ENCODE measurements around the gene PRDM10. TPM values are rescaled to one million over a fixed set of nuclear protein-coding genes. Genes with fewer than 3 reads are reported as not detected.
A peak's percentile ranks its signal among the peaks of the same experiment; 100 is the strongest.

Gene PRDM10
- total and polyA plus RNA-seq, 2 experiments from 2014 or later, result 4.1 to 12.0 TPM

- DNase-seq (ENCODE audit: low read depth in 1 of 2, low spot score in 1 of 2), result no peak
- TF ChIP-seq, protein P1, sequence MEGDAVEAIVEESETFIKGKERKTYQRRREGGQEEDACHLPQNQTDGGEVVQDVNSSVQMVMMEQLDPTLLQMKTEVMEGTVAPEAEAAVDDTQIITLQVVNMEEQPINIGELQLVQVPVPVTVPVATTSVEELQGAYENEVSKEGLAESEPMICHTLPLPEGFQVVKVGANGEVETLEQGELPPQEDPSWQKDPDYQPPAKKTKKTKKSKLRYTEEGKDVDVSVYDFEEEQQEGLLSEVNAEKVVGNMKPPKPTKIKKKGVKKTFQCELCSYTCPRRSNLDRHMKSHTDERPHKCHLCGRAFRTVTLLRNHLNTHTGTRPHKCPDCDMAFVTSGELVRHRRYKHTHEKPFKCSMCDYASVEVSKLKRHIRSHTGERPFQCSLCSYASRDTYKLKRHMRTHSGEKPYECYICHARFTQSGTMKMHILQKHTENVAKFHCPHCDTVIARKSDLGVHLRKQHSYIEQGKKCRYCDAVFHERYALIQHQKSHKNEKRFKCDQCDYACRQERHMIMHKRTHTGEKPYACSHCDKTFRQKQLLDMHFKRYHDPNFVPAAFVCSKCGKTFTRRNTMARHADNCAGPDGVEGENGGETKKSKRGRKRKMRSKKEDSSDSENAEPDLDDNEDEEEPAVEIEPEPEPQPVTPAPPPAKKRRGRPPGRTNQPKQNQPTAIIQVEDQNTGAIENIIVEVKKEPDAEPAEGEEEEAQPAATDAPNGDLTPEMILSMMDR (IDR thresholded peaks at IDR 0.05; ENCODE audit: low read depth, low read length), result no peak
- H3K4me3 ChIP-seq, result no peak overlapping the region
Observed at GRCh38 chr11:129969920-129970319, 32.7 kb downstream of the PRDM10 start.

GRCh38 chr11:129968591-129969419 is 33.8 kb downstream of the PRDM10 start:
- H3K4me3 ChIP-seq, result no peak overlapping the region
- no peaks in the 10 kb centered on the region for H3K36me3 ChIP-seq
- no peak overlapping the region for H3K27ac ChIP-seq
- TF ChIP-seq, protein P1 (IDR thresholded peaks at IDR 0.05; ENCODE audit: low read depth, low read length), result no peak
- H3K9me3 ChIP-seq (ENCODE audit: low read depth), result no peaks in the 10 kb centered on the region
- DNase-seq (ENCODE audit: low read depth in 1 of 2, low spot score in 1 of 2), result no peak
- no peaks in the 10 kb centered on the region for H3K27me3 ChIP-seq
- peaks cover 10% of the 10 kb centered on the region for H3K4me1 ChIP-seq (ENCODE audit: low read depth)

More at GRCh38 chr11:129969920-129970319, 32.7 kb downstream of the PRDM10 start:
- no peaks in the 10 kb centered on the region for H3K27me3 ChIP-seq
- H3K4me1 ChIP-seq (ENCODE audit: low read depth), result peaks cover 10% of the 10 kb centered on the region
- no peaks in the 10 kb centered on the region for H3K36me3 ChIP-seq
- H3K27ac ChIP-seq, result no peak overlapping the region
- no peaks in the 10 kb centered on the region for H3K9me3 ChIP-seq (ENCODE audit: low read depth)

GRCh38 chr11:129967996-129968395 is 34.6 kb downstream of the PRDM10 start:
- Histone ChIP-seq H3K36me3 (no peaks in the 10 kb centered on the region), H3K4me3 (no peak overlapping the region), H3K4me1 (ENCODE audit: low read depth) (peaks cover 4% of the 10 kb centered on the region), H3K27ac (no peak overlapping the region), H3K27me3 (no peaks in the 10 kb centered on the region), H3K9me3 (ENCODE audit: low read depth) (no peaks in the 10 kb centered on the region)
- DNase-seq (ENCODE audit: low read depth in 1 of 2, low spot score in 1 of 2), result no peak
- TF ChIP-seq, protein P1 (IDR thresholded peaks at IDR 0.05; ENCODE audit: low read depth, low read length), result no peak

GRCh38 chr11:129965248-129965647 is 37.4 kb downstream of the PRDM10 start:
- H3K4me1 ChIP-seq (ENCODE audit: low read depth), result no peaks in the 10 kb centered on the region
- TF ChIP-seq, protein P1 (IDR thresholded peaks at IDR 0.05; ENCODE audit: low read depth, low read length), result no peak
- no peak overlapping the region for H3K4me3 ChIP-seq
- H3K9me3 ChIP-seq (ENCODE audit: low read depth), result no peaks in the 10 kb centered on the region
- no peaks in the 10 kb centered on the region for H3K27me3 ChIP-seq
- no peak overlapping the region for H3K27ac ChIP-seq
- H3K36me3 ChIP-seq, result no peaks in the 10 kb centered on the region
- no peak for DNase-seq (ENCODE audit: low read depth in 1 of 2, low spot score in 1 of 2)

DNA sequence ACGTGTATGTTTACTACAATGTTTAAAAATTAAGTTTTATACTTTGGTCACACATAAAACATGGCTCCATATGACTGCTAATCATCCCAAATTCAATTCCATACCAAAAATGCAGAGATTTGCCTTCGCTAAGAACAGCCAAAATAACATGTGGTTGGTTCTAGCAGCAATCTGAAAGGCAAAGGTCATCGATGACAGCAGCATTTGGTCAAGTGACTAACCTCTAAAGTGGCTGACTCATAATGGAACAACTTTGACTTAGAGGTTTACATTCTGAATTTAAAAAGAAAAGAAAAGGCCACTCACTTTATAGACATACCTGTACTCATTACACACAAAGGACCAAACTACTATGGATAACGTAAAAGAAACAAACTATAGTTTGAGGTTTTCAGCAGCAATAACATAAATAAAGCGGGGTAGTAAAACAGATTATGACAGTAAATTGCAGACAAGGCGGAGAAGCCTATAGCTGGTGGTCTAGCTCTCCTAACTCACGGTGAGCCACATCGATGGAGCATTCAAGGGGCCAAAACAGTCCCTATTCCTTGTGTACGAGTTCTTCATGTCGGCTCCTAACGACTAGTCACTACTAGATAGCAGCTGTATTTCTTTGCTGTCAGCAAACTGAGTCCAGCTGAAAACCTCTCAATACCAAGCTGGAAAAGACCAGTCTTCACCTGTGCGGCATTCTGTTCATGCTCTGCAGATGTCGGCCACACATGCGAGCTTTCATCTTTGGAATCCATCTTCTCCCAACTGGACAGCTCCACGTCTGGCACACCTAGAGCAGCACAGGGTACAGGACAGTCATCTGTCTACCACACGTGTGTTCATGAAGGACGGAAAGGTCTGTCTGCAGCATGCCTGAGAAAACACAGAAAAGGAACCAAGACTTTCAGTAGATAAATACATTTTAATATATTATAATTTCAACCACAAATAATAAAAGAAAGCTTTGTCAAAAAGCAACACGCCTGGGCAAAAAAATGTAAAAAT is 42.1 kb downstream of the PRDM10 start:
- Histone ChIP-seq H3K4me1 (ENCODE audit: low read depth) (no peaks in the 10 kb centered on the region), H3K27me3 (no peaks in the 10 kb centered on the region), H3K9me3 (ENCODE audit: low read depth) (no peaks in the 10 kb centered on the region), H3K36me3 (no peaks in the 10 kb centered on the region), H3K4me3 (no peak overlapping the region), H3K27ac (no peak overlapping the region)
- peak in 1 of 2 donors; percentile 77 for DNase-seq (ENCODE audit: low read depth in 1 of 2, low spot score in 1 of 2)
- TF ChIP-seq, protein P1 (IDR thresholded peaks at IDR 0.05; ENCODE audit: low read depth, low read length), result no peak
